Left renal cortex interstitium (tissue), 4 donors: ENCODE data around the gene RAB10. TPM values are rescaled to one million over a fixed set of nuclear protein-coding genes. Genes with fewer than 3 reads are reported as not detected.
"Not testable (repeated sequence)": the region's sequence is repeated elsewhere in the genome, so short reads cannot be mapped to it uniquely, and the experiment has no call there.

ENCODE experiments used
- DNase-seq, 4 donors: peaks; one replicate each; pipeline ENCODE4 v3.0.0-alpha.2; 2013; ENCODE audit warnings: low read depth in 4 of 4, low spot score in 2 of 4, missing footprints in 1 of 4
- polyA plus RNA-seq, 4 donors: library from polyadenylated mRNA; unstranded; fragments of 120-200 nt; gene quantifications; one replicate each; pipeline ENCODE4 v1.2.1, GENCODE V29; 2013; ENCODE audit not compliant: insufficient read length in 4 of 4

RAB10 gene
- polyA plus RNA-seq, 4 donors = 116 to 172 (median 132) TPM

- no peak for DNase-seq
These were observed 52.9 kb downstream of the RAB10 start for GRCh38 chr2:26086779-26087178.

GRCh38 chr2:26088038-26088643, 54.3 kb downstream of the RAB10 start:
- DNase-seq = no peak

GRCh38 chr2:26088931-26089330, 55.0 kb downstream of the RAB10 start:
- not testable (repeated sequence) for DNase-seq

- no peak for DNase-seq
These were observed 55.5 kb downstream of the RAB10 start for GRCh38 chr2:26089337-26089736.

GRCh38 chr2:26095758-26096157, 61.9 kb downstream of the RAB10 start:
- no peak for DNase-seq

GRCh38 chr2:26099933-26100332, 66.0 kb downstream of the RAB10 start:
- no peak for DNase-seq

GRCh38 chr2:26100384-26100783, 66.5 kb downstream of the RAB10 start:
- no peak for DNase-seq

GRCh38 chr2:26103752-26104151, 69.9 kb downstream of the RAB10 start:
- no peak for DNase-seq

GRCh38 chr2:26108701-26109100, 74.8 kb downstream of the RAB10 start:
- DNase-seq = not testable (repeated sequence)

- no peak for DNase-seq
These were observed 78.3 kb downstream of the RAB10 start for GRCh38 chr2:26112201-26112600.

- no peak for DNase-seq
These were observed 80.3 kb downstream of the RAB10 start for GRCh38 chr2:26114151-26114550.

- no peak for DNase-seq
These were observed 84.8 kb downstream of the RAB10 start for GRCh38 chr2:26118682-26119081.

GRCh38 chr2:26119521-26119920, 85.6 kb downstream of the RAB10 start:
- no peak for DNase-seq

- DNase-seq = no peak
These were observed 88.7 kb downstream of the RAB10 start for GRCh38 chr2:26122630-26123029.

GRCh38 chr2:26123426-26123825, 89.5 kb downstream of the RAB10 start:
- no peak for DNase-seq

GRCh38 chr2:26126074-26126473, 92.2 kb downstream of the RAB10 start:
- DNase-seq = no peak

- DNase-seq = no peak
These were observed 94.3 kb downstream of the RAB10 start for GRCh38 chr2:26128176-26128575.

- DNase-seq = no peak
These were observed 96.9 kb downstream of the RAB10 start for GRCh38 chr2:26130763-26131162.

- no peak for DNase-seq
These were observed 102.6 kb downstream of the RAB10 start for GRCh38 chr2:26136451-26136850.

GRCh38 chr2:26139269-26140183, 105.6 kb downstream of the RAB10 start:
- DNase-seq = no peak

GRCh38 chr2:26141145-26141769, 107.4 kb downstream of the RAB10 start:
- DNase-seq = no peak

GRCh38 chr2:26144031-26144430, 110.1 kb downstream of the RAB10 start:
- DNase-seq = no peak
